Spleen (tissue), 11 donors: Measurements from ENCODE around the gene CACNB2. TPM values are rescaled to one million over a fixed set of nuclear protein-coding genes. Genes with fewer than 3 reads are reported as not detected.

Experiments
- DNase-seq: peaks from one replicate; pipeline ENCODE4 v3.0.0-alpha.2; 2020
- H3K27ac ChIP-seq, 8 donors: fragments of 200-600 bp; sonication (generic) in 7 of 8; 1 replicate in 4 of 8; 2 replicates in 4 of 8; pipeline versions ENCODE4 v1.5.0 to v1.8.0; 2016 to 2021; ENCODE audit warnings: inconsistent platforms in 4 of 8, mild to moderate bottlenecking in 4 of 8, moderate library complexity in 1 of 8
- H3K27me3 ChIP-seq, 7 donors: fragments of 200-600 bp; sonication (generic) in 6 of 7; replicated peaks in 1 of 7; 1 replicate in 4 of 7; 2 replicates in 3 of 7; pipeline versions ENCODE4 v1.5.0 to v1.8.0; 2016 to 2021; ENCODE audit warnings: inconsistent platforms in 3 of 7, mild to moderate bottlenecking in 1 of 7
- H3K36me3 ChIP-seq, 6 donors: fragments of 200-600 bp; sonication (generic) in 5 of 6; 1 replicate in 4 of 6; 2 replicates in 2 of 6; pipeline versions ENCODE4 v1.5.0 to v1.8.0; 2016 to 2021; ENCODE audit warnings: inconsistent platforms in 2 of 6
- H3K4me1 ChIP-seq, 6 donors: fragments of 200-600 bp; sonication (generic) in 5 of 6; 1 replicate in 3 of 6; 2 replicates in 3 of 6; pipeline versions ENCODE4 v1.5.0 to v1.8.0; 2016 to 2021; ENCODE audit warnings: inconsistent platforms in 3 of 6
- H3K4me3 ChIP-seq, 8 donors: fragments of 200-600 bp; sonication (generic) in 7 of 8; 1 replicate in 4 of 8; 2 replicates in 4 of 8; pipeline versions ENCODE4 v1.5.0 to v1.8.0; 2016 to 2021; ENCODE audit warnings: inconsistent platforms in 4 of 8, mild to moderate bottlenecking in 4 of 8, moderate library complexity in 2 of 8
- H3K9me3 ChIP-seq, 8 donors: fragments of 200-600 bp; sonication (generic) in 7 of 8; 1 replicate in 4 of 8; 2 replicates in 4 of 8; pipeline versions ENCODE4 v1.5.0 to v1.8.0; 2016 to 2021; ENCODE audit warnings: inconsistent platforms in 4 of 8
- POLR2A ChIP-seq, 3 donors: fragments of 450-650 bp; IDR thresholded peaks; one replicate each; pipeline ENCODE4 v1.5.1; 2017; ENCODE audit warnings: antibody characterized with exemption in 3 of 3, mild to moderate bottlenecking in 1 of 3
- POLR2AphosphoS5 ChIP-seq, 3 donors: sonication (generic); formaldehyde crosslinking; IDR thresholded peaks; one replicate each; pipeline ENCODE4 v1.5.1; 2017; ENCODE audit warnings: antibody characterized with exemption in 3 of 3
- WGBS, 5 donors: extraction: QIAGEN DNeasy Blood & Tissue Kit in 3 of 5; methylation state at CpG; one replicate each; pipeline versions ENCODE4 v1.1.5 to v1.1.7; 2013 to 2018; 5-methylcytosine and 5-hydroxymethylcytosine counted together
- intact Hi-C: fragments of 100-400 bp; cut with DNase I; formaldehyde crosslinking; loops from one replicate; pipeline ENCODE4 v1.15.0; 2023; ENCODE audit warnings: low total_unique reads
- polyA plus RNA-seq, 3 donors: library from polyadenylated mRNA; stranded (reverse); fragments of 200-250 nt; gene quantifications; one replicate each; pipeline ENCODE4 v1.2.1, GENCODE V29; 2013
- total RNA-seq, 7 donors: library from RNA; depleted of rRNA in 3 of 7; stranded (reverse); fragments of >200 nt in 3 of 7; fragmentation: NEBNext Ultra II Directional in 4 of 7; extraction: Animal tissue kit (Norgen Biotek cat#: 25700) in 4 of 7; gene quantifications; one replicate each; pipeline versions ENCODE4 v1.1.0 to v1.2.1, GENCODE V29; 2016 to 2021
- TF ChIP-seq, protein P1 (sequence below), 11 experiments: fragments of 200-600 bp in 7 of 11; fragments of 450-650 bp in 4 of 11; sonication (generic) in 4 of 11; IDR thresholded peaks in 8 of 11; conservative IDR thresholded peaks in 3 of 11; 1 replicate in 7 of 11; 2 replicates in 4 of 11; pipeline versions ENCODE4 v1.4.0 to v1.8.0; 2016 to 2021; ENCODE audit warnings: antibody characterized with exemption in 11 of 11, inconsistent platforms in 4 of 11, mild to moderate bottlenecking in 1 of 11
- donor health status: healthy with polysubstance abuse.
- donor health status: DM: no; HTN: no; CAD: no; lungs with moderate emphysema.
- donor health status: DM: no; HTN: no; CAD: no.
- donor health status: Bipolar disorder and iron deficiency.
- donor health status: healthy.
- donor health status: DM: no; HTN: no; CAD: no.
- donor health status: DM: yes; HTN: yes; CAD: no.

The CACNB2 gene
- total and polyA plus RNA-seq, 10 donors: 0.17 to 0.79 (median 0.44) TPM; not detected in 1

- H3K36me3 ChIP-seq: no peaks in the 10 kb centered on the region
- no peak for DNase-seq
- no peaks in the 10 kb centered on the region for H3K4me1 ChIP-seq
- peaks cover 0 to 4% (median 0%) of the 10 kb centered on the region in 7 donors for H3K27me3 ChIP-seq
- TF ChIP-seq POLR2A (IDR thresholded peaks at IDR 0.05): no peak
- no peak for TF ChIP-seq POLR2AphosphoS5 (IDR thresholded peaks at IDR 0.05)
- TF ChIP-seq, protein P1, sequence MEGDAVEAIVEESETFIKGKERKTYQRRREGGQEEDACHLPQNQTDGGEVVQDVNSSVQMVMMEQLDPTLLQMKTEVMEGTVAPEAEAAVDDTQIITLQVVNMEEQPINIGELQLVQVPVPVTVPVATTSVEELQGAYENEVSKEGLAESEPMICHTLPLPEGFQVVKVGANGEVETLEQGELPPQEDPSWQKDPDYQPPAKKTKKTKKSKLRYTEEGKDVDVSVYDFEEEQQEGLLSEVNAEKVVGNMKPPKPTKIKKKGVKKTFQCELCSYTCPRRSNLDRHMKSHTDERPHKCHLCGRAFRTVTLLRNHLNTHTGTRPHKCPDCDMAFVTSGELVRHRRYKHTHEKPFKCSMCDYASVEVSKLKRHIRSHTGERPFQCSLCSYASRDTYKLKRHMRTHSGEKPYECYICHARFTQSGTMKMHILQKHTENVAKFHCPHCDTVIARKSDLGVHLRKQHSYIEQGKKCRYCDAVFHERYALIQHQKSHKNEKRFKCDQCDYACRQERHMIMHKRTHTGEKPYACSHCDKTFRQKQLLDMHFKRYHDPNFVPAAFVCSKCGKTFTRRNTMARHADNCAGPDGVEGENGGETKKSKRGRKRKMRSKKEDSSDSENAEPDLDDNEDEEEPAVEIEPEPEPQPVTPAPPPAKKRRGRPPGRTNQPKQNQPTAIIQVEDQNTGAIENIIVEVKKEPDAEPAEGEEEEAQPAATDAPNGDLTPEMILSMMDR (IDR thresholded peaks at IDR 0.05 in 8 of 11, conservative IDR thresholded peaks at IDR 0.05 in 3 of 11): no peak
- H3K9me3 ChIP-seq: no peaks in the 10 kb centered on the region
- intact Hi-C loops: no loop called here
- 41 to 88% (median 75%) methylated on average over 1 of the region's 1 CpG for WGBS, 5 donors
- H3K4me3 ChIP-seq: no peak overlapping the region
- no peak overlapping the region for H3K27ac ChIP-seq
Measured at GRCh38 chr10:18523025-18523424, 382.8 kb downstream of the CACNB2 start.

- peaks cover 0 to 3% (median 0%) of the 10 kb centered on the region in 7 donors for H3K27me3 ChIP-seq
- no peaks in the 10 kb centered on the region for H3K36me3 ChIP-seq
- H3K4me3 ChIP-seq: no peak overlapping the region
- 81 to 96% (median 83%) methylated on average over 2 of the region's 2 CpGs for WGBS, 5 donors
- TF ChIP-seq, protein P1 (IDR thresholded peaks at IDR 0.05 in 8 of 11, conservative IDR thresholded peaks at IDR 0.05 in 3 of 11): no peak
- no peak for TF ChIP-seq POLR2AphosphoS5 (IDR thresholded peaks at IDR 0.05)
- intact Hi-C loops: no loop called here
- no peaks in the 10 kb centered on the region for H3K9me3 ChIP-seq
- no peaks in the 10 kb centered on the region for H3K4me1 ChIP-seq
- no peak overlapping the region for H3K27ac ChIP-seq
- DNase-seq: no peak
Measured at GRCh38 chr10:18523858-18524257, 383.6 kb downstream of the CACNB2 start.

DNA sequence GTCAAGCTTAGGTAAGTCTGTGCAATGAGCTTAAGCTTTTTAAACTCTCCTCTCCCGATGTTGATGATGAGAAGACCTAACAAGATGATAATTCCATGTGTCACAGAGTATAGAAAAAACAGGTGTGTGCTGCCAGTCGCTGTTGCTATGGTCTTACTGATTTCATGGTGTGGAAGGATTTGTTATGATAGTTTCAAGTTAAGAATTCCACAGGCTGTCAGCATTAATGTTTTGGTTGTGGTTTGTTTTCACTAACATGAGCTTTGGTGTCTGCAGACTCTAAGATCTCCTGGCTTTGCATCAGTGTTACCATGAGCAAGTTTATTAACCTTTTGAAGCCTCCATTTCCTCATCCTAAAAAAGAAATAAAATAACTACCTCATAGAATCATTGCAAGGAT, 387.5 kb downstream of the CACNB2 start:
- 90 to 98% (median 95%) methylated on average over 2 of the region's 2 CpGs for WGBS, 5 donors
- intact Hi-C loops: no loop called here
- DNase-seq: no peak
- H3K4me3 ChIP-seq: no peak overlapping the region
- H3K36me3 ChIP-seq: peaks cover 0 to 9% (median 0%) of the 10 kb centered on the region in 6 donors
- no peaks in the 10 kb centered on the region for H3K4me1 ChIP-seq
- H3K27ac ChIP-seq: no peak overlapping the region
- no peaks in the 10 kb centered on the region for H3K27me3 ChIP-seq
- H3K9me3 ChIP-seq: peaks cover 0 to 9% (median 0%) of the 10 kb centered on the region in 8 donors
- TF ChIP-seq, protein P1 (IDR thresholded peaks at IDR 0.05 in 8 of 11, conservative IDR thresholded peaks at IDR 0.05 in 3 of 11): no peak
- no peak for TF ChIP-seq POLR2A (IDR thresholded peaks at IDR 0.05)
- no peak for TF ChIP-seq POLR2AphosphoS5 (IDR thresholded peaks at IDR 0.05)

DNA sequence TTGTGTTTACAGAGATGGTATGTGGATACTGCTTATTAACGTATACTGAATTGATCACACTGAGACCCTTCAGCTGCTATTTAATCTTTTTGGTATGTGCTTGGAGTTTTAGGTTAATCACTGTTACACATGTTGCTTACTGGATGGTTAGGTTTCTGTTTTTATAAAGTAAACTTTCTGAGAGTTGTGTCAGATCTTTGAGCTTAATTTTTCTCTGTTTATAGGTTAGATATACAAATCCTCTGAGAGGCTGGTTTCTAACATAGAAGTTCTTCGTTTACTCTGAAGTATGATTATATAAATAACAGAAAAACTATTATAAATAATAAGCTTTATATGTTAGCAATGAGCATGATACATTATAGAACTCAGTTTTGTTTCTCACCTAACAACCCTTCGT, 388.1 kb downstream of the CACNB2 start:
- Histone ChIP-seq H3K4me1 (no peaks in the 10 kb centered on the region), H3K36me3 (peaks cover 0 to 9% (median 0%) of the 10 kb centered on the region in 6 donors), H3K27me3 (no peaks in the 10 kb centered on the region), H3K27ac (no peak overlapping the region), H3K9me3 (peaks cover 0 to 9% (median 0%) of the 10 kb centered on the region in 8 donors), H3K4me3 (no peak overlapping the region)
- 92 to 97% (median 95%) methylated on average over 3 of the region's 3 CpGs for WGBS, 5 donors
- TF ChIP-seq POLR2AphosphoS5 (IDR thresholded peaks at IDR 0.05) (no peak), POLR2A (IDR thresholded peaks at IDR 0.05) (no peak)
- TF ChIP-seq, protein P1 (IDR thresholded peaks at IDR 0.05 in 8 of 11, conservative IDR thresholded peaks at IDR 0.05 in 3 of 11): no peak
- intact Hi-C loops: no loop called here
- DNase-seq: no peak
